T47D (cell line): ENCODE measurements around the gene AP5B1.
A peak's percentile ranks its signal among the peaks of the same experiment; 100 is the strongest.

ENCODE experiments used
- DNase-seq, 2 experiments: peaks; one replicate each; pipeline versions ENCODE4 v3.0.0 to v3.0.0-alpha.2; 2011 to 2012; ENCODE audit warnings: low read depth in 1 of 2, low spot score in 1 of 2
- JUND ChIP-seq: IDR thresholded peaks from 2 replicates; pipeline ENCODE4 v1.6.1; 2012; ENCODE audit warnings: low read depth
- in situ Hi-C: cut with HindIII; loops from 2 replicates; pipeline ENCODE4 v1.10.0; 2016; ENCODE audit warnings: low sequenced_read_pairs, low pct_unique_long_range_greater_than_20kb

The AP5B1 gene

GRCh38 chr11:65810046-65810868, 29.5 kb upstream of the AP5B1 start:
- in situ Hi-C loops, result no loop called here
- no peak for TF ChIP-seq JUND
- DNase-seq, result peak in 1 of 2 experiments; percentile 72

DNA sequence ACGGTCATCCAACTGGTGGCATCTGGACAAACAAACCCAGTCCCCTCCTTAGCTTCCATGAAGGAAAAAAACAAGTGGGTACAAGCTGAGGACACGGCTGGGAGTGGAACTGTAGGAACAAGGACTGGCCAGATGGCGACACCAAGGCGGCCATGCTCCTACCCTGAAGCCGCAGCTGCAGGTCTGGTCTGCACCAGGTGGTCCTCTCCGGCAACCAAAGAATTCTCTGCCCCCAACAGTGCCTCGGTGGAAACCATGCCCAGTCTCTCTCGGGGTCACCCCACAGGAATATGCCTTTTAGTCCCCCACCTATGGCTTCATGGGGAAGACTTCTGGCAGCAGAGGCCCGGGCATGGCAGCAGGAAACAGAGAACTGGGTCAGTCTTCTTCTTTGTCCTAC, 28.7 kb upstream of the AP5B1 start:
- in situ Hi-C loops, result no loop called here
- TF ChIP-seq JUND, result no peak
- DNase-seq, result no peak

- TF ChIP-seq JUND, result no peak
- no peak for DNase-seq
- in situ Hi-C loops, result no loop called here
Measured at GRCh38 chr11:65808744-65809341, 28.1 kb upstream of the AP5B1 start.

- in situ Hi-C loops, result no loop called here
- DNase-seq, result no peak
- TF ChIP-seq JUND, result no peak
Measured at GRCh38 chr11:65806979-65807378, 26.2 kb upstream of the AP5B1 start.

GRCh38 chr11:65803797-65804492, 23.2 kb upstream of the AP5B1 start:
- in situ Hi-C loops, result no loop called here
- peak in 1 of 2 experiments; percentile 59 for DNase-seq
- TF ChIP-seq JUND, result no peak

DNA sequence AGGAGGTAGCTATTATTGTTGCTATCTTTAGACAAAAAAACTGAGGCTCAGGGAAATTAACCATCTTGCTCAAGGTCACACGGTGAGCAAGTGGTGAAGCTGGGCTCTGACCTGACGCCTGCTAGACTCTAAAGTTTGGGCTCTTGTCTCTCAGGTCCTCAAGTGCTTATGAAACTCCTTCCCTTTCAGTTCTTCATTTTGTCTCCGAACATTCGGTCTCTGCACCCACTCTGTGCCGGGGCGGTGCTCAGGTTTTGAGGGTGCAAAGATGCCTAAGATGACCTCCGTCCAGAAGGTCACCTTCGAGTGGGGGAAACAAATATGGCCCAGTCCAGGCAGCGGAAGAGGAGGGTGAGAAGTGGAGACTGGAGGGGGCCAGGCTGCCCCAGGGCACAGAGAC, 22.1 kb upstream of the AP5B1 start:
- in situ Hi-C loops, result no loop called here
- DNase-seq, result no peak
- no peak for TF ChIP-seq JUND

GRCh38 chr11:65801153-65801987, 20.6 kb upstream of the AP5B1 start:
- no peak for DNase-seq
- TF ChIP-seq JUND, result no peak
- in situ Hi-C loops, result no loop called here

GRCh38 chr11:65798882-65799281, 18.1 kb upstream of the AP5B1 start:
- in situ Hi-C loops, result no loop called here
- TF ChIP-seq JUND, result no peak
- no peak for DNase-seq

DNA sequence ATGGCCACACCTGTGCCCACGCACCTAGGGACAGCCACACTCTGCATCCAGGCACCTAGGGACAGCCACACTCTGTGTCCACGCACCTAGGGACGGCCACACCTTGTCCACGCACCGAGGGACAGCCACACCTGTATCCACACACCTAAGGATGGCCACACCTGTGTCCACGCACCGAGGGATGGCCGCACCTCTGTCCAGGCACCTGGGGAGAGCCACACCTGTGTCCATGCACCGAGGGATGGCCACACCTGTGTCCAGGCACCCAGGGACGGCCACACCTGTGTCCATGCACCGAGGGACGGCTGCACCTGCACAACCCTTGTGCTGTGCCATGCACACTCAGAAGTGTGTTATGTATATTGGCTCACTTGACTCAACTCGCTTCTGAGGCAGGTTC, 16.9 kb upstream of the AP5B1 start:
- no peak for TF ChIP-seq JUND
- DNase-seq, result no peak
- in situ Hi-C loops, result no loop called here

- in situ Hi-C loops, result no loop called here
- no peak for TF ChIP-seq JUND
- DNase-seq, result no peak
Measured at GRCh38 chr11:65796726-65797601, 16.2 kb upstream of the AP5B1 start.
